Osteoblast (primary cell): ENCODE measurements around the gene ITGA3. TPM values are rescaled to one million over a fixed set of nuclear protein-coding genes. Genes with fewer than 3 reads are reported as not detected.

ENCODE experiments used
- DNase-seq: peaks from one replicate; pipeline ENCODE4 v3.0.0; 2011; ENCODE audit warnings: low spot score, mixed read lengths; ENCODE audit not compliant: insufficient read length; ENCODE audit errors: missing footprints
- H2AFZ ChIP-seq: 2 replicates; pipeline ENCODE4 v1.6.0; 2011; ENCODE audit warnings: mild to moderate bottlenecking, low read length
- H3K27ac ChIP-seq: 2 replicates; pipeline ENCODE4 v1.5.1; 2011; ENCODE audit warnings: mild to moderate bottlenecking, low read depth, low read length, moderate library complexity
- H3K27me3 ChIP-seq: 2 replicates; pipeline ENCODE4 v1.6.0; 2012; ENCODE audit warnings: mild to moderate bottlenecking, control low read depth, inconsistent platforms, low read length, moderate library complexity; ENCODE audit not compliant: insufficient read depth
- H3K36me3 ChIP-seq: 2 replicates; pipeline ENCODE4 v1.5.1; 2011; ENCODE audit warnings: mild to moderate bottlenecking, low read length, control low read depth, moderate library complexity; ENCODE audit not compliant: insufficient read depth
- H3K4me1 ChIP-seq: 2 replicates; pipeline ENCODE4 v1.5.1; 2011; ENCODE audit warnings: mild to moderate bottlenecking, low read length, control low read depth, moderate library complexity; ENCODE audit not compliant: insufficient read depth
- H3K4me2 ChIP-seq: 2 replicates; pipeline ENCODE4 v1.6.0; 2011; ENCODE audit warnings: mild to moderate bottlenecking, low read length; ENCODE audit not compliant: insufficient read depth
- H3K4me3 ChIP-seq: fragments of 200-600 bp; sonication (generic); 3 replicates; pipeline ENCODE4 v1.5.1; 2012; ENCODE audit warnings: mild to moderate bottlenecking, low read length, inconsistent platforms; ENCODE audit not compliant: insufficient read depth
- H3K79me2 ChIP-seq: 2 replicates; pipeline ENCODE4 v1.6.0; 2012; ENCODE audit warnings: mild to moderate bottlenecking, low read length, control low read depth, inconsistent platforms; ENCODE audit not compliant: insufficient read depth
- H3K9me3 ChIP-seq: 2 replicates; pipeline ENCODE4 v1.5.1; 2011; ENCODE audit warnings: low read depth, low read length, control low read depth
- H4K20me1 ChIP-seq: 2 replicates; pipeline ENCODE4 v1.6.0; 2012; ENCODE audit warnings: mild to moderate bottlenecking, low read length, control low read depth; ENCODE audit not compliant: insufficient read depth
- CTCF ChIP-seq: IDR thresholded peaks from 2 replicates; pipeline ENCODE4 v1.5.1; 2011; ENCODE audit warnings: mild to moderate bottlenecking, low read depth, low read length, moderate library complexity; ENCODE audit errors: extremely low read depth
- total RNA-seq: library from RNA; depleted of rRNA; stranded (reverse); fragments of >200 nt; gene quantifications from 2 replicates; pipeline ENCODE4 v1.2.3, GENCODE V29; 2012

The ITGA3 gene
- total RNA-seq, 1 donor = 81.4 TPM

GRCh38 chr17:50129728-50130558, 74.0 kb downstream of the ITGA3 start, which contains the start of gene SAMD14:
SAMD14 (minus strand) TSS chr17:50130160; CDS start chr17:50124959, 5,201 bp downstream.
- H2AFZ ChIP-seq = peak within 1 kb of the TSS; percentile 33
- peak within 1 kb of the TSS; percentile 83 for H3K4me2 ChIP-seq
- peaks cover 21% of the 10 kb centered on the region for H4K20me1 ChIP-seq
- no peak within 1 kb of the TSS for H3K27ac ChIP-seq
- peak within 1 kb of the TSS; percentile 71 for H3K4me3 ChIP-seq
- H3K4me1 ChIP-seq = peaks cover 21% of the 10 kb centered on the region
- H3K36me3 ChIP-seq = peaks cover 12% of the 10 kb centered on the region
- H3K9me3 ChIP-seq = no peaks in the 10 kb centered on the region
- H3K27me3 ChIP-seq = no peaks in the 10 kb centered on the region
- no peaks in the 10 kb centered on the region for H3K79me2 ChIP-seq
- no peak for TF ChIP-seq CTCF
- DNase-seq = peak; percentile 97

GRCh38 chr17:50130559-50131305, 74.8 kb downstream of the ITGA3 start:
- Histone ChIP-seq H3K4me3 (peak overlapping the region; percentile 71), H3K4me1 (peaks cover 21% of the 10 kb centered on the region), H3K4me2 (peak overlapping the region; percentile 83), H2AFZ (no peak overlapping the region), H3K79me2 (no peaks in the 10 kb centered on the region), H3K27ac (no peak overlapping the region), H3K9me3 (no peaks in the 10 kb centered on the region), H3K27me3 (no peaks in the 10 kb centered on the region), H4K20me1 (peaks cover 24% of the 10 kb centered on the region), H3K36me3 (peaks cover 12% of the 10 kb centered on the region)
- no peak for TF ChIP-seq CTCF
- DNase-seq = peak; percentile 88

- Histone ChIP-seq H3K36me3 (peaks cover 25% of the 10 kb centered on the region), H3K27me3 (no peaks in the 10 kb centered on the region), H3K9me3 (no peaks in the 10 kb centered on the region), H3K4me2 (no peak overlapping the region), H3K27ac (no peak overlapping the region), H2AFZ (no peak overlapping the region), H3K79me2 (peaks cover under 1% of the 10 kb centered on the region), H4K20me1 (peaks cover 29% of the 10 kb centered on the region), H3K4me1 (peaks cover 21% of the 10 kb centered on the region), H3K4me3 (no peak overlapping the region)
- DNase-seq = peak; percentile 80
- TF ChIP-seq CTCF = no peak
Measured at GRCh38 chr17:50132104-50132794, 76.3 kb downstream of the ITGA3 start.
